Keratinocyte (primary cell): ENCODE data around the gene ATMIN. TPM values are rescaled to one million over a fixed set of nuclear protein-coding genes. Genes with fewer than 3 reads are reported as not detected.

Experiments used
- DNase-seq: peaks from one replicate; pipeline ENCODE4 v3.0.0-alpha.2; 2011; ENCODE audit warnings: low read depth, missing footprints, low spot score
- FAIRE-seq: peaks from 2 replicates; lab custom pipeline; 2011; peaks lifted over from hg19 to GRCh38; lab: Jason Lieb, UNC
- H2AFZ ChIP-seq: 2 replicates; pipeline ENCODE4 v1.6.0; 2012; ENCODE audit warnings: low read length, control low read depth, inconsistent platforms; ENCODE audit not compliant: control insufficient read depth
- H3K27ac ChIP-seq: 2 replicates; pipeline ENCODE4 v1.5.1; 2011; ENCODE audit warnings: low read length; ENCODE audit not compliant: control insufficient read depth, insufficient read depth
- H3K27me3 ChIP-seq: 3 replicates; pipeline ENCODE4 v1.6.0; 2011; ENCODE audit warnings: low read length; ENCODE audit not compliant: control insufficient read depth, insufficient read depth; ENCODE audit errors: extremely low read depth
- H3K36me3 ChIP-seq, 2 experiments: 2 replicates in 1 of 2; 3 replicates in 1 of 2; pipeline ENCODE4 v1.5.1; 2011; ENCODE audit warnings: low read length in 2 of 2, mild to moderate bottlenecking in 1 of 2; ENCODE audit not compliant: control insufficient read depth in 2 of 2, insufficient read depth in 2 of 2; ENCODE audit errors: extremely low read depth in 1 of 2
- H3K4me1 ChIP-seq: 3 replicates; pipeline ENCODE4 v1.5.1; 2011; ENCODE audit warnings: low read length; ENCODE audit not compliant: control insufficient read depth, insufficient read depth; ENCODE audit errors: extremely low read depth
- H3K4me2 ChIP-seq: 3 replicates; pipeline ENCODE4 v1.6.0; 2011; ENCODE audit warnings: low read depth, low read length; ENCODE audit not compliant: control insufficient read depth, insufficient read depth; ENCODE audit errors: extremely low read depth
- H3K4me3 ChIP-seq, 3 experiments: fragments of 200-600 bp in 1 of 3; sonication (generic) in 1 of 3; 2 replicates in 2 of 3; 3 replicates in 1 of 3; pipeline ENCODE4 v1.5.1; 2011 to 2016; ENCODE audit warnings: low read length in 3 of 3, mild to moderate bottlenecking in 3 of 3, control low read depth in 2 of 3, inconsistent platforms in 1 of 3, low read depth in 1 of 3, mixed read lengths in 1 of 3, mixed run types in 1 of 3, moderate library complexity in 1 of 3; ENCODE audit not compliant: control insufficient read depth in 2 of 3, insufficient read depth in 2 of 3; ENCODE audit errors: extremely low read depth in 1 of 3
- H3K79me2 ChIP-seq: 2 replicates; pipeline ENCODE4 v1.6.0; 2012; ENCODE audit warnings: low read length; ENCODE audit not compliant: control insufficient read depth, insufficient read depth
- H3K9ac ChIP-seq: 3 replicates; pipeline ENCODE4 v1.6.0; 2011; ENCODE audit warnings: low read length; ENCODE audit not compliant: control insufficient read depth, insufficient read depth; ENCODE audit errors: extremely low read depth
- H3K9me1 ChIP-seq: 3 replicates; pipeline ENCODE4 v1.6.0; 2011; ENCODE audit warnings: low read length; ENCODE audit not compliant: control insufficient read depth, insufficient read depth; ENCODE audit errors: extremely low read depth
- H3K9me3 ChIP-seq: 2 replicates; pipeline ENCODE4 v1.5.1; 2012; ENCODE audit warnings: low read depth, low read length; ENCODE audit not compliant: control insufficient read depth
- H4K20me1 ChIP-seq: 3 replicates; pipeline ENCODE4 v1.6.0; 2011; ENCODE audit warnings: low read length; ENCODE audit not compliant: control insufficient read depth, insufficient read depth; ENCODE audit errors: extremely low read depth
- EZH2 ChIP-seq: IDR thresholded peaks from one replicate; pipeline ENCODE4 v1.6.1; 2012; ENCODE audit warnings: inconsistent platforms, mild to moderate bottlenecking, low read length, moderate library complexity
- dilution Hi-C: fragments of 300-500 bp; cut with MboI; formaldehyde crosslinking; loops from one replicate; pipeline ENCODE4 v1.7.0; 2020; ENCODE audit warnings: low sequenced_read_pairs; ENCODE audit not compliant: extremely low pct_ligation_motif_present
- polyA plus RNA-seq, 5 experiments: library from polyadenylated mRNA; depleted of rRNA in 3 of 5; stranded (reverse) in 3 of 5; stranded (forward) in 1 of 5; unstranded in 1 of 5; fragments of >200 nt; gene quantifications; 1 replicate in 1 of 5; 2 replicates in 3 of 5; 3 replicates in 1 of 5; pipeline versions ENCODE4 v1.2.1 to v1.2.3, GENCODE V29; 2011 to 2012; ENCODE audit warnings: missing spikeins in 2 of 5, low read depth in 1 of 5, low replicate concordance in 1 of 5
- TF ChIP-seq, protein P1 (sequence below), 3 experiments: IDR thresholded peaks in 1 of 3; conservative IDR thresholded peaks in 1 of 3; optimal IDR thresholded peaks in 1 of 3; 2 replicates in 2 of 3; 3 replicates in 1 of 3; pipeline versions ENCODE3 to v1.5.1; 2011; ENCODE audit warnings: low read length in 3 of 3, mild to moderate bottlenecking in 3 of 3, moderate library complexity in 2 of 3, control low read depth in 1 of 3, inconsistent platforms in 1 of 3; ENCODE audit not compliant: insufficient read depth in 2 of 3; ENCODE audit errors: extremely low read depth in 1 of 3

Gene ATMIN
- polyA plus RNA-seq, 1 donor (not counting 4 experiments of a cell fraction or from before 2014, with no cell fraction given) = 31.2 TPM

DNA sequence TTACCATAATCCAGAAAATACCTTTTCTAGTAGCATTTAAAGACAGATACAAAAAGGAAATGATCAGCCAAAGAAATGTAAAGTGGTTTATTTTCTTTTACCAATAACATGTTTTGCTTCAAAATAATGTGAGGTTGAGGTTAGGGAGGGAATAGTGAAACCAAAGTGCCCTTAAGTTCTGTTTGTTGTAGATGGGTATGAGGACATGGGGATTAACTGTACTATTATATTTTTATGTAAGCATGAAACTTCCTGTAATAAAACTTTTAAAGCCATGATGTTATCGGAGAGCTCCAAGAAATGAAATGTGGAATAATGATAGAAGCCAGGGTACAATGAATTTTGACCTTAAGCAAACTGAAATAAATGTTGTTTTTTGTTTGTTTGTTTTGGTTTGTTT, 31.5 kb downstream of the ATMIN start:
- DNase-seq (no peak), FAIRE-seq (no peak)
- no peaks in the 10 kb centered on the region for H3K27me3 ChIP-seq
- H3K4me3 ChIP-seq = no peak overlapping the region
- H3K9me3 ChIP-seq = no peaks in the 10 kb centered on the region
- H3K36me3 ChIP-seq = no peaks in the 10 kb centered on the region
- no peaks in the 10 kb centered on the region for H3K79me2 ChIP-seq
- no peak overlapping the region for H3K4me2 ChIP-seq
- dilution Hi-C loops = no loop called here
- H2AFZ ChIP-seq = no peak overlapping the region
- H4K20me1 ChIP-seq = no peaks in the 10 kb centered on the region
- TF ChIP-seq, protein P1, sequence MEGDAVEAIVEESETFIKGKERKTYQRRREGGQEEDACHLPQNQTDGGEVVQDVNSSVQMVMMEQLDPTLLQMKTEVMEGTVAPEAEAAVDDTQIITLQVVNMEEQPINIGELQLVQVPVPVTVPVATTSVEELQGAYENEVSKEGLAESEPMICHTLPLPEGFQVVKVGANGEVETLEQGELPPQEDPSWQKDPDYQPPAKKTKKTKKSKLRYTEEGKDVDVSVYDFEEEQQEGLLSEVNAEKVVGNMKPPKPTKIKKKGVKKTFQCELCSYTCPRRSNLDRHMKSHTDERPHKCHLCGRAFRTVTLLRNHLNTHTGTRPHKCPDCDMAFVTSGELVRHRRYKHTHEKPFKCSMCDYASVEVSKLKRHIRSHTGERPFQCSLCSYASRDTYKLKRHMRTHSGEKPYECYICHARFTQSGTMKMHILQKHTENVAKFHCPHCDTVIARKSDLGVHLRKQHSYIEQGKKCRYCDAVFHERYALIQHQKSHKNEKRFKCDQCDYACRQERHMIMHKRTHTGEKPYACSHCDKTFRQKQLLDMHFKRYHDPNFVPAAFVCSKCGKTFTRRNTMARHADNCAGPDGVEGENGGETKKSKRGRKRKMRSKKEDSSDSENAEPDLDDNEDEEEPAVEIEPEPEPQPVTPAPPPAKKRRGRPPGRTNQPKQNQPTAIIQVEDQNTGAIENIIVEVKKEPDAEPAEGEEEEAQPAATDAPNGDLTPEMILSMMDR (optimal IDR thresholded peaks at IDR 0.05 in 1 of 3, IDR thresholded peaks at IDR 0.05 in 1 of 3, conservative IDR thresholded peaks at IDR 0.05 in 1 of 3; ENCODE audit: extremely low read depth in 1 of 3, insufficient read depth in 2 of 3, low read length in 3 of 3) = no peak
- TF ChIP-seq EZH2 = no peak
- no peak overlapping the region for H3K27ac ChIP-seq
- H3K9ac ChIP-seq = no peak overlapping the region
- H3K4me1 ChIP-seq = peaks cover 6% of the 10 kb centered on the region
- no peaks in the 10 kb centered on the region for H3K9me1 ChIP-seq

DNA sequence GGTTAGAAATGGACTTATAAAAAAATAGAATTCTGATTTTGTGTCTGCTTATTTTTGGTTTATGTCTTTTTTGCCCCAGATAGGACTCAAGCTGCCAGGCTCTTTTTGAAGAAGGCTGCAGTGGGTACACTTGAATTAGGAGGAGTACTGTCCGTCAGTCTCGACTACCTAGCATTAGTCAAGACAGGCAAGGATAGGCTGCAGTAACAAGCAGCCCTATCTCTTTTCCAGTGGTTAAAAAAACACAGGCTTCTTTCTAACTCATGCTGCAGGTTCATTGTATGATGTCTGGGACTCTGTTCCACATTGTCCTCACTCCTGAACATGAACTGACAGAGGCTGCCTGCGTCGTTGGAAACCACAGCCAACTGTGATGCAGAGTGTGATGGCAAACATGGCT, 33.4 kb downstream of the ATMIN start:
- H3K9me1 ChIP-seq = no peaks in the 10 kb centered on the region
- no peak overlapping the region for H3K4me2 ChIP-seq
- H2AFZ ChIP-seq = no peak overlapping the region
- DNase-seq (no peak), FAIRE-seq (no peak)
- dilution Hi-C loops = no loop called here
- no peak overlapping the region for H3K27ac ChIP-seq
- H3K9ac ChIP-seq = no peak overlapping the region
- H3K27me3 ChIP-seq = no peaks in the 10 kb centered on the region
- no peaks in the 10 kb centered on the region for H3K9me3 ChIP-seq
- no peak overlapping the region for H3K4me3 ChIP-seq
- H3K36me3 ChIP-seq = no peaks in the 10 kb centered on the region
- no peak for TF ChIP-seq EZH2
- TF ChIP-seq, protein P1 (optimal IDR thresholded peaks at IDR 0.05 in 1 of 3, IDR thresholded peaks at IDR 0.05 in 1 of 3, conservative IDR thresholded peaks at IDR 0.05 in 1 of 3; ENCODE audit: extremely low read depth in 1 of 3, insufficient read depth in 2 of 3, low read length in 3 of 3) = no peak
- H3K4me1 ChIP-seq = peaks cover 6% of the 10 kb centered on the region
- H4K20me1 ChIP-seq = no peaks in the 10 kb centered on the region
- H3K79me2 ChIP-seq = no peaks in the 10 kb centered on the region
